HepG2 (cell line): ENCODE data around the gene IQCC. TPM values are rescaled to one million over a fixed set of nuclear protein-coding genes. Genes with fewer than 3 reads are reported as not detected.

Experiments
- ATF4 ChIP-seq, 2 experiments: fragments of 450-650 bp in 1 of 2; sonication (generic) in 1 of 2; formaldehyde crosslinking; IDR thresholded peaks; 2 replicates each; pipeline versions ENCODE4 v1.5.0 to v1.8.0; 2020 to 2022; ENCODE audit warnings: mild to moderate bottlenecking in 1 of 2, missing genetic modification reagents in 1 of 2
- BORCS8-MEF2B ChIP-seq: sonication (generic); formaldehyde crosslinking; IDR thresholded peaks from 2 replicates; pipeline ENCODE4 v1.8.0; 2022; ENCODE audit warnings: mild to moderate bottlenecking, missing genetic modification reagents
- CEBPG ChIP-seq: IDR thresholded peaks from 2 replicates; pipeline ENCODE4 v1.6.1; 2016
- EED ChIP-seq: sonication (generic); formaldehyde crosslinking; IDR thresholded peaks from 2 replicates; pipeline ENCODE4 v1.5.0; 2020; ENCODE audit warnings: mild to moderate bottlenecking, missing genetic modification reagents
- HDAC6 ChIP-seq: fragments of 200-600 bp; sonication (generic); IDR thresholded peaks from 2 replicates; pipeline ENCODE4 v1.7.0; 2017; ENCODE audit warnings: mild to moderate bottlenecking, antibody characterized with exemption, low read length, low read depth
- MAFF ChIP-seq: IDR thresholded peaks from 2 replicates; pipeline ENCODE4 v1.6.1; 2011; ENCODE audit warnings: low read depth, low read length, improper control_type of control experiment
- NFE2L1 ChIP-seq: sonication (generic); formaldehyde crosslinking; IDR thresholded peaks from 2 replicates; pipeline ENCODE4 v1.4.0; 2020; ENCODE audit warnings: missing genetic modification reagents, mild to moderate bottlenecking, borderline replicate concordance
- PITX1 ChIP-seq: sonication (generic); formaldehyde crosslinking; IDR thresholded peaks from 2 replicates; pipeline ENCODE4 v1.5.1; 2020; ENCODE audit warnings: mild to moderate bottlenecking, missing genetic modification reagents
- RFXAP ChIP-seq: sonication (generic); formaldehyde crosslinking; IDR thresholded peaks from 2 replicates; pipeline ENCODE4 v1.4.0; 2020; ENCODE audit warnings: missing genetic modification reagents, borderline replicate concordance
- ZHX1 ChIP-seq: sonication (generic); formaldehyde crosslinking; IDR thresholded peaks from 2 replicates; pipeline ENCODE4 v1.8.1; 2022; ENCODE audit warnings: low read depth, mild to moderate bottlenecking, missing genetic modification reagents
- ZNF44 ChIP-seq: sonication (generic); formaldehyde crosslinking; IDR thresholded peaks from 2 replicates; pipeline ENCODE4 v1.5.1; 2020; ENCODE audit warnings: mild to moderate bottlenecking, missing genetic modification reagents
- ZNF543 ChIP-seq: sonication (generic); formaldehyde crosslinking; IDR thresholded peaks from 2 replicates; pipeline ENCODE4 v1.4.0; 2020; ENCODE audit warnings: mild to moderate bottlenecking, missing genetic modification reagents
- ZNF7 ChIP-seq: IDR thresholded peaks from 2 replicates; pipeline ENCODE4 v1.6.1; 2016; ENCODE audit warnings: missing biosample characterization, missing genetic modification reagents
- ZNF781 ChIP-seq: sonication (generic); formaldehyde crosslinking; IDR thresholded peaks from 2 replicates; pipeline ENCODE4 v1.5.1; 2020; ENCODE audit warnings: borderline replicate concordance, mild to moderate bottlenecking, missing genetic modification reagents; ENCODE audit errors: not compliant biosample characterization
- polyA plus RNA-seq, 8 experiments: library from polyadenylated mRNA; depleted of rRNA in 3 of 8; stranded (reverse) in 7 of 8; unstranded in 1 of 8; fragments of >200 nt; fragmentation: Illumina TruSeq in 4 of 8; extraction: Trizol in 4 of 8; gene quantifications; 2 replicates each; pipeline versions ENCODE4 v1.2.1 to v1.2.3, GENCODE V29; 2011 to 2016; ENCODE audit warnings: low read depth in 4 of 8, missing spikeins in 1 of 8, mixed read lengths in 1 of 8; ENCODE audit not compliant: insufficient read depth in 1 of 8
- total RNA-seq, 5 experiments: library from RNA; depleted of rRNA; stranded (reverse); fragments of >200 nt; fragmentation: Illumina TruSeq; extraction: Trizol; gene quantifications; 2 replicates each; pipeline ENCODE4 v1.2.3, GENCODE V29; 2016; ENCODE audit warnings: low read depth in 1 of 5
- TF ChIP-seq, protein P1 (sequence below): sonication (generic); formaldehyde crosslinking; IDR thresholded peaks from 2 replicates; pipeline ENCODE4 v1.5.0; 2020; ENCODE audit warnings: mild to moderate bottlenecking, missing genetic modification reagents
- TF ChIP-seq, protein P2 (sequence below): sonication (generic); formaldehyde crosslinking; IDR thresholded peaks from 2 replicates; pipeline ENCODE4 v1.4.0; 2020; ENCODE audit warnings: missing genetic modification reagents, borderline replicate concordance
- TF ChIP-seq, protein P3 (sequence below): sonication (generic); formaldehyde crosslinking; IDR thresholded peaks from 2 replicates; pipeline ENCODE4 v1.4.0; 2020; ENCODE audit warnings: mild to moderate bottlenecking, missing genetic modification reagents
- TF ChIP-seq, protein P4 (sequence below): IDR thresholded peaks from 2 replicates; pipeline ENCODE4 v1.6.1; 2016

The IQCC gene
- total and polyA plus RNA-seq, 2 of the 13 experiments (the other 11 are each of a cell fraction or from before 2014, with no cell fraction given), result 1.7 to 3.0 TPM

DNA sequence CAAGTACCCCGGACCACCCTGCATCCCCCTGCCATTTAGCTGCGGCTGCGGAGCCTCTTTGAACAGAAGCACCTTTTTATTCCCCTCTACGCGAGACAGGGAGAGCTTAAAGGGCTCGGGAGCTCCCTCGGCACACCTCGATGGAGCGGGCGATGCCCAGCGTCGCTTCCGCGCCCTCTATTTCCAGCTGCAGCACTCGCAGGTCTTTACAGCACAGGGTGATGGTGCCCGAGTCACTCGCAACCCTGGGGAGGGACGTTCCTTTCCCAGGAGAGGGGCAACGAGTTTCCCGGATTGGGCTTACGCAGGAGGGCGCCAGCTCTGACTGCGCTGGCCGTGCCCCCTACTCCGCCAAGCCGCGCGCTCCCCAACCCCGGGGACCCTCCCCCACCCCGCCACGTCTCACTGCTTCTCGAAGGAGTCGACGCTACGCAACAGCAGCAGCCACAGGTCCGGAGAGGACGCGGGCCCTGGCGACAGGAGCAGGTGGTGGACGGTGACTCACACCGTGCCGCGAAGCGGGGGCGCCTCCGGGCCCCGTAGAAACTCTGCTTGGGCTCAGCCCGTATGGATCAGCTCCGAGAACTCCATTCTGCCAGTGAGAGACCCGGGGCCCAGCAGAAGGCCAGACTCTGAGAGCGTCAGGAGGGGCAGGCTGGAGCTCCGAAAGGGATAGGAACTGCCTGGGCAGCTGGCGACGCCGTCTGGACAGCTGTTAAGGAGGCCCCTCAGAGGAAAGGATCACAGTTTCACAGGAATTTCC, 35.7 kb downstream of the IQCC start (continued):
- 0 out of 2 replicates have a peak, but pooled peaks have one; percentile 27 for TF ChIP-seq PITX1 (CRISPR knock-in tag)
- no peak for TF ChIP-seq ZHX1 (CRISPR knock-in tag)
- no peak for TF ChIP-seq ZNF44
- TF ChIP-seq, protein P1, sequence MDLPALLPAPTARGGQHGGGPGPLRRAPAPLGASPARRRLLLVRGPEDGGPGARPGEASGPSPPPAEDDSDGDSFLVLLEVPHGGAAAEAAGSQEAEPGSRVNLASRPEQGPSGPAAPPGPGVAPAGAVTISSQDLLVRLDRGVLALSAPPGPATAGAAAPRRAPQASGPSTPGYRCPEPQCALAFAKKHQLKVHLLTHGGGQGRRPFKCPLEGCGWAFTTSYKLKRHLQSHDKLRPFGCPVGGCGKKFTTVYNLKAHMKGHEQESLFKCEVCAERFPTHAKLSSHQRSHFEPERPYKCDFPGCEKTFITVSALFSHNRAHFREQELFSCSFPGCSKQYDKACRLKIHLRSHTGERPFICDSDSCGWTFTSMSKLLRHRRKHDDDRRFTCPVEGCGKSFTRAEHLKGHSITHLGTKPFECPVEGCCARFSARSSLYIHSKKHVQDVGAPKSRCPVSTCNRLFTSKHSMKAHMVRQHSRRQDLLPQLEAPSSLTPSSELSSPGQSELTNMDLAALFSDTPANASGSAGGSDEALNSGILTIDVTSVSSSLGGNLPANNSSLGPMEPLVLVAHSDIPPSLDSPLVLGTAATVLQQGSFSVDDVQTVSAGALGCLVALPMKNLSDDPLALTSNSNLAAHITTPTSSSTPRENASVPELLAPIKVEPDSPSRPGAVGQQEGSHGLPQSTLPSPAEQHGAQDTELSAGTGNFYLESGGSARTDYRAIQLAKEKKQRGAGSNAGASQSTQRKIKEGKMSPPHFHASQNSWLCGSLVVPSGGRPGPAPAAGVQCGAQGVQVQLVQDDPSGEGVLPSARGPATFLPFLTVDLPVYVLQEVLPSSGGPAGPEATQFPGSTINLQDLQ (CRISPR knock-in tag), result no peak
- TF ChIP-seq HDAC6, result no peak
- TF ChIP-seq BORCS8-MEF2B, result peak; percentile 46; the same call in 1 of the 2 replicates
- no peak for TF ChIP-seq ATF4 (CRISPR knock-in tag; IDR thresholded peaks at IDR 0.05)
- TF ChIP-seq CEBPG, result no peak
- TF ChIP-seq, protein P2, sequence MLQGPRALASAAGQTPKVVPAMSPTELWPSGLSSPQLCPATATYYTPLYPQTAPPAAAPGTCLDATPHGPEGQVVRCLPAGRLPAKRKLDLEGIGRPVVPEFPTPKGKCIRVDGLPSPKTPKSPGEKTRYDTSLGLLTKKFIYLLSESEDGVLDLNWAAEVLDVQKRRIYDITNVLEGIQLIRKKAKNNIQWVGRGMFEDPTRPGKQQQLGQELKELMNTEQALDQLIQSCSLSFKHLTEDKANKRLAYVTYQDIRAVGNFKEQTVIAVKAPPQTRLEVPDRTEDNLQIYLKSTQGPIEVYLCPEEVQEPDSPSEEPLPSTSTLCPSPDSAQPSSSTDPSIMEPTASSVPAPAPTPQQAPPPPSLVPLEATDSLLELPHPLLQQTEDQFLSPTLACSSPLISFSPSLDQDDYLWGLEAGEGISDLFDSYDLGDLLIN (CRISPR knock-in tag), result no peak
- TF ChIP-seq EED (CRISPR knock-in tag), result no peak
- TF ChIP-seq, protein P3, sequence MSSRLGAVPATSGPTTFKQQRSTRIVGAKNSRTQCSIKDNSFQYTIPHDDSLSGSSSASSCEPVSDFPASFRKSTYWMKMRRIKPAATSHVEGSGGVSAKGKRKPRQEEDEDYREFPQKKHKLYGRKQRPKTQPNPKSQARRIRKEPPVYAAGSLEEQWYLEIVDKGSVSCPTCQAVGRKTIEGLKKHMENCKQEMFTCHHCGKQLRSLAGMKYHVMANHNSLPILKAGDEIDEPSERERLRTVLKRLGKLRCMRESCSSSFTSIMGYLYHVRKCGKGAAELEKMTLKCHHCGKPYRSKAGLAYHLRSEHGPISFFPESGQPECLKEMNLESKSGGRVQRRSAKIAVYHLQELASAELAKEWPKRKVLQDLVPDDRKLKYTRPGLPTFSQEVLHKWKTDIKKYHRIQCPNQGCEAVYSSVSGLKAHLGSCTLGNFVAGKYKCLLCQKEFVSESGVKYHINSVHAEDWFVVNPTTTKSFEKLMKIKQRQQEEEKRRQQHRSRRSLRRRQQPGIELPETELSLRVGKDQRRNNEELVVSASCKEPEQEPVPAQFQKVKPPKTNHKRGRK (CRISPR knock-in tag), result no peak
- TF ChIP-seq RFXAP (CRISPR knock-in tag), result no peak
- TF ChIP-seq, protein P4, sequence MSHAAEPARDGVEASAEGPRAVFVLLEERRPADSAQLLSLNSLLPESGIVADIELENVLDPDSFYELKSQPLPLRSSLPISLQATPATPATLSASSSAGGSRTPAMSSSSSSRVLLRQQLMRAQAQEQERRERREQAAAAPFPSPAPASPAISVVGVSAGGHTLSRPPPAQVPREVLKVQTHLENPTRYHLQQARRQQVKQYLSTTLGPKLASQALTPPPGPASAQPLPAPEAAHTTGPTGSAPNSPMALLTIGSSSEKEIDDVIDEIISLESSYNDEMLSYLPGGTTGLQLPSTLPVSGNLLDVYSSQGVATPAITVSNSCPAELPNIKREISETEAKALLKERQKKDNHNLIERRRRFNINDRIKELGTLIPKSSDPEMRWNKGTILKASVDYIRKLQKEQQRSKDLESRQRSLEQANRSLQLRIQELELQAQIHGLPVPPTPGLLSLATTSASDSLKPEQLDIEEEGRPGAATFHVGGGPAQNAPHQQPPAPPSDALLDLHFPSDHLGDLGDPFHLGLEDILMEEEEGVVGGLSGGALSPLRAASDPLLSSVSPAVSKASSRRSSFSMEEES (CRISPR knock-in tag), result no peak
- no peak for TF ChIP-seq ZNF7 (CRISPR knock-in tag)
- peak; percentile 59; the same call in 1 of the 2 replicates for TF ChIP-seq ZNF543
- TF ChIP-seq ZNF781, result no peak
- TF ChIP-seq MAFF, result no peak
- no peak for TF ChIP-seq NFE2L1 (CRISPR knock-in tag)
